GM19238 (cell line): ENCODE measurements around the gene SLITRK2.

Experiments used
- DNase-seq: peaks from one replicate; pipeline ENCODE4 v3.0.0; 2011; ENCODE audit warnings: low spot score; ENCODE audit not compliant: insufficient read length

Gene SLITRK2, protein sequence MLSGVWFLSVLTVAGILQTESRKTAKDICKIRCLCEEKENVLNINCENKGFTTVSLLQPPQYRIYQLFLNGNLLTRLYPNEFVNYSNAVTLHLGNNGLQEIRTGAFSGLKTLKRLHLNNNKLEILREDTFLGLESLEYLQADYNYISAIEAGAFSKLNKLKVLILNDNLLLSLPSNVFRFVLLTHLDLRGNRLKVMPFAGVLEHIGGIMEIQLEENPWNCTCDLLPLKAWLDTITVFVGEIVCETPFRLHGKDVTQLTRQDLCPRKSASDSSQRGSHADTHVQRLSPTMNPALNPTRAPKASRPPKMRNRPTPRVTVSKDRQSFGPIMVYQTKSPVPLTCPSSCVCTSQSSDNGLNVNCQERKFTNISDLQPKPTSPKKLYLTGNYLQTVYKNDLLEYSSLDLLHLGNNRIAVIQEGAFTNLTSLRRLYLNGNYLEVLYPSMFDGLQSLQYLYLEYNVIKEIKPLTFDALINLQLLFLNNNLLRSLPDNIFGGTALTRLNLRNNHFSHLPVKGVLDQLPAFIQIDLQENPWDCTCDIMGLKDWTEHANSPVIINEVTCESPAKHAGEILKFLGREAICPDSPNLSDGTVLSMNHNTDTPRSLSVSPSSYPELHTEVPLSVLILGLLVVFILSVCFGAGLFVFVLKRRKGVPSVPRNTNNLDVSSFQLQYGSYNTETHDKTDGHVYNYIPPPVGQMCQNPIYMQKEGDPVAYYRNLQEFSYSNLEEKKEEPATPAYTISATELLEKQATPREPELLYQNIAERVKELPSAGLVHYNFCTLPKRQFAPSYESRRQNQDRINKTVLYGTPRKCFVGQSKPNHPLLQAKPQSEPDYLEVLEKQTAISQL

DNA sequence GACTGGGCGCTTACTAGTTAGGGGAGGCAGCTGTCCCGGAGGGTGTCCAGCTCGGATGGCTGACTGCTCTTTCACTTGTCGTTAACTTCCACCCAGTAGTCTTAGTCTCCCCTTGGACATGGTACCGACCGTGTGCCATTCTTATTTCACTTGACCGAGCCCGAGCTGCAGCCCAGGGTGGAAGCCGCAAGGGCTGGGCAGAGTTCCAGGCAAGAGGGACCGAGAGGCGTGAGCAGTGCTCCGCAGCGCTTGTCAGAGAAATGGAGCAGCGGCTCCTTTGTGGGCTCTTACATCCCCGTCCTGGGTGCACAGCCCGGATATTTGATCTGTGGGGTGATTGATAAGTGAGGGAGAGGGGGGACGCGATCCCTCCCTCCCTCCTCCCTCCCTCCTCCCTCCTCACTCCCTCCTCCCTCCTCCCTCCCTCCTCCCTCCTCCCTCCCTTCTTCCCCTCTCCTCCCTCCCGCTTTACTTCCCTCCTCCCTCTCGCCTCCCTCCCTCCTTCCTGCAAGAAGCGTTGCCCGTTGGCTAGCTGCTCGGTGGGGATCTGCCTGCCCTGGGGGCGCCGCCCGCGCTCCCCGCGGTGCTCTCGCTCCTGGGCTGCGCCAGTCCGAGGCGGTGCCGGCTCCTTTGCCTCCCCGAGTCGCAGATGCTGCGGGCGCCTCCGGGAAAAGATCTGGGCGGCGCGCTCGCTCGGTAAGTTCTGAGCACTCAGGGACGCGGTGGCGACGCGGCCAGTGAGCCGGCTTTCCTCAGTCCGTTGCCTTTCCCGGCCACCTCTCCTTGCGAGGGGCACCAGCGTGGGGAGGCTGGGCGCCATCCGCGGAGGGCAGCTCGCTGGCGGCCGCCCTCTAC, at the start of gene SLITRK2:
TSS of gene SLITRK2 (plus strand) at position 499 of the 855 bp plus-strand sequence. CDS start 4,597 bp downstream, outside the sequence.
- DNase-seq = no peak

DNA sequence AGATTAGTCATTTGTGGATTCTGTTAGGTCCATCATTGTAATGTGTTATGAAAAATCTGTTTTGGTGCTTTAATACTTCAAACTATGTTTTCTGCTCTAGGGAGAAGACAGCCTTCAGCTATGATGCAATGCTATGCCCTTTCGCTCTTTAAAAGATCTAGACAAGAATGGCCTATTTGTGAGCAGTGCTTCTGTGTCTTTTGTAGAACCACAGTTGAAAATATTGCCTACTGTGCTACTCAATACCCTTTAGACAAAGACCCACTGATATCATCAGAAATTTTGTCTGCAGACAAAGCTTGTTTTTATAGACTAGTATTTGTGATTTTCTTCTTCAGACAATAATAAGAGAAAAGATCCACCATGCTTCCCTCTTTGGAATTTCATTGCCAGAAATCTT, 44.6 kb upstream of the SLITRK2 start:
- DNase-seq = no peak

DNA sequence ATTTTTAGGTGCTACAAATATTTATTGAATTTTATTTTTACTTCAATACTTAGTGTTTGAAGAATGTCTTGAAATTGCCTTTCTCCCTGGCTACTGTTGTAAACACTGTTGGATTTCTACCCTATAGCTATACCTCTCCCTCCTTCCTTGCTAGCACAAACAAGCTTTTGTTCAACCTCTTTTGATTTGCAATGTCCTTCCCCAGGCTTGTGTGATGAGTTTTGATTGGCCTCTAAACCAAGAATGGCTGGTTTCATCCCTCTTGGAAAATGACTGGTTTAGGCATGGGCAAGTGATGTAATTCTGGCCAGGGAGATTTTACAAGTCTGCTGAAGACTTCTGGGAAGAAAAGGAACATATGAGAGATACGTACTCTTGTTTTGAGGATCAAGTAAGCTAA, 25.3 kb upstream of the SLITRK2 start:
- no peak for DNase-seq

DNA sequence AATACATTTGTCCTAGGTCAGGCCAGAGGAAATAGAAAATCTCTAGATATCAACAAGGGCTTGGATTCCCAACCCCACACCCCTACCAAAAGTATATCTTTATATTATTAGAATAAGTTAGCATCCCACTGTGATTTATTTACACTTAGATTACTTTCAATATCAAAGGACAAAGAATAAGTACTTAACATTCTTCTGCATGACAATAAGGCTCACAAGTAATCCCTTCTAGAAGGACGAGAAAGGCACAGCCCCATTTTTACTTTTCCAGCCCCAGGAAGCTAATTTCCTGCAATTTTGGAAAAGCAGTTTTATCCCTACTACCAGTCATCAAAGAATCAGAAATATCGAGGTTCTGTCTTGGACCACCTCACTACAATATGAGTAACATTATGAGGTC, 14.1 kb upstream of the SLITRK2 start:
- DNase-seq = no peak

DNA sequence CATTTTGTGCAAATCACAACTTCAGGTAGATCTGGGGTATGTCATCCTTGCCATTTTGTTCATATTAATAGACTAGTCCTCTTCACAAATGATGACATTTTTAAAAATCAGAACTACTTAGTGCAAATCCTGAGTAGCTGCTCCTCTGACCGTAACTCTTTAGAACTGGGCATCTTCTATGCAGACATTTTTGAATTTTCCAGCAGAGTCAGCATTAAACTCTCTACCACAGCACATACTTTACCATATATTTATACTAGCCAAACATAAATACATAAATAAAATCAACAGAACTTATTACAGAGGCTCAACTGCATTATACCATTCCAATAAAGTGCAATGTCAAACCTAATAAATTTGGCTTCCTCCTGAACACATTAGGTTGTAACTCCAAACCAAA, 4.5 kb upstream of the SLITRK2 start:
- no peak for DNase-seq

DNA sequence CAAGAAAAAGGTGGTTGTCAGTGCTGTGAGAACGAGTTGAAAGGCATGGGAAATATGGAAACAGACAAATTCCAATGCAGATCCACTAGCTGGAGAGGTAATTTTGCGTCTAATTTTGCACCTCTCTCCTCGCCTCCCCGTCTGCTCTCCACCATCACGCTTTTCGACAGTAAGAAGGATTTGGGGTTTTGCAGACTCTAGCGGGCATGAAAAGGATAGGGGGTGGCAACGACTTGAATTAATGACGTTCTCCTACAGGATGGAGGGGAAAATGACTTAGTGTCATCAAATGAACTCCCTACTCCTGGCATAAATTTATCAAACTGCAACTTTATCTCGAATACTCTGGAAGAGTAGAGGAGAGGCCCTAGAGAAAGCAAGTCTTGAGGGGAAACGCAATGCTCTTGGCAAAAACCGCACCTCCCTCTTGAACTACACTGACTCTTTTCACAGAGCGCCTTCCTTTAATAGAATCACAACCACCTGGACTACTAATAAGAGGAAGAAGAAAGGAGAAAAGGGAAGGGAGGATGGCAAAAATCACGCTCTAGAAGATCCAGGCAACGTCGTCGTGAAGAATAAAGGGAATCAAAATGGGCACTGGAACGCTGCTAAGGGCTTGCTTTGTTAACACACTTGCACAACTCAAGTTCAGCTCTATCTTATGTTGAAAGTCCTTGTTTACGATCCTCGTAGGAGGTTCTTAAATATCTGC, 871 bp upstream of the SLITRK2 start:
- DNase-seq = no peak

DNA sequence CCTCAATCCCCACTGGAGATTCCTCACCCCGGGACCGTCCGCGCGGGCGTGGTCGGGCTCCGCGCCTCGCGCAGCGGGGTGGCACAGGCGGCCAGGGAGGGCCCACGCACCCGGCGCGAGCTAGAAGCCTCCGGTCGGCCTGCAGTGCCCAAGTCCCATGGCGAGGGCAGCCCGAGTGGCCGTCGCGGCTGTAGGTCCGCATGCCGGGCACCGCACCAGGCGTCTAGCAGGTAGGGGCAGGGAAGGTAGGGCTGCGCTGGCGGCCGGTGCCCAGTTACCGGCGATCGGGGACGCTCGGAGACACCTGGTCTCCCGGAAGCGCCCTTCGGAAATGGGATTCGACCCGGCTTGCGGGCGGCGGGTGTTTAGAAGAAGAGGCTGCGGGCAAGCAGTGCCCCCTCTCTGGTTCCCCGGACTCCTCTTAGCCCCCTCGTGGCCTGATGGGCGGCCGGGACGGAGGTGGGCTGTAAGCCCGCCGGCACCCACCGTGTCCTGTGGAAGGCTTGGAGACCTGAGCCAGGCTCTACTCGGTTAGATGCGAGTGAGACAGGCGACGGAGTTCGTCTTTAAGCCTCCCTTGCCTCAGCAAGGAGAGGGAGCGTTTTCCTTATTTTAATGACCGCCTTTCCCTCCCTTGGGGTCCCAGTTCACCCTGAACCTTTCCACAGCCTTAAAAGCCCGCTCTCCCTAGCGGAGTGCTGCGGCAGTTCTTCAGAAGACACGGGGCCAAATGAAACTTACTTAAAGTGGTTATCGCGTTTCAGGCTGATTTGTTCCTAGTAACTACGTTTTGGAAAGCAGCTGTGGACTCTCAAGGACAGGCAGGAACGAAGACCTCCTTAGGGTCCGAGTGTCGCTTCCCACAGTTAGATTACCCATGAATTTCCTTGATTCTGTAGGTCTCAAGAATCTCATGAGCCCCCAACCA, 821 bp downstream of the SLITRK2 start:
- no peak for DNase-seq

DNA sequence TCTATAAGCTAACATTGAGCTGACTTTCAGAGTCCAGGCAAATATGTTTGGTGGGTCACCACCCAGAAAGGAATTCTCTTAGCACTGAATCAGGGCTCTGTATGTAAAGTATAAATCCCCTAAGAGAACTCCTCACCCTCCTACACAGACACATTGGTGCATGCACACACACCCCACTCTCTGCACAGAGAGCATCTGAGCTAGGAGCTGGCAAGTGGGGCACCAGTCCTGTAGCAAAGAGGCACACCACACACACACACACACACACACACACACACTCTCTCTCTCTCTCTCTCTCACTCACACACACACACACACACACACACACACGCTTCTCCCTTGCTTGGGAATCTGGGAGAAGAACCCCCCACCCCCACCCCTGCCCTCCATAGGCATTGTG, 3.2 kb downstream of the SLITRK2 start:
- no peak for DNase-seq

DNA sequence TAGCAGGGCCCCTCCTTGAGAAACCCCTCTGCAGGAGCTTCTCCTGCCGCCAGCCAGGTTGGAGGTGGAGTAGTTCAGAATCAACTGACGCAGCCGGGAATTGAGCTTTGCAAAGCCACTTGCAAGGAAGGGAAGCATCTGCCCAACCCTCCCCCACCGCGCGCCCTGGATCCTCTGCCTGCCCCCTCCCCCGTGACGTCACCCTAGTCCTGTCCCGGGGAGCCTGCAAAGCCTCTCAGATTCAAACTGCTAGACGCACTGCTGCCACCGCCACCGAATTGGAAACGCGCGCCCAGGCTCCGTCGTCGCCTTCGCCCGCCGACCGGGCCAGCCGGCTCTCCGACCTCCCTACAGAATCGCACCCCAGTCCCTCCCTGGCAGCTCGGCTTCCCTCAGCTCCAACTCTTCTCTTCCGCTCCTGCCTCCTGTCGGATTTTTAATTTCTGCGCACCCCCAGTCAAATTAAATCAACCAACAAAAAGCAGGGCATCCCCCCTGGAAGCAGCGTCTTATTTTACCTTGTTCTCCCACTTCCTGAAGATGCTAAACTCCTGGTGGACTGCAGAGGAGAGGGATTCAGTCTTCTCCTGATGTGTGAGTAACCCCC, 3.8 kb downstream of the SLITRK2 start:
- no peak for DNase-seq

DNA sequence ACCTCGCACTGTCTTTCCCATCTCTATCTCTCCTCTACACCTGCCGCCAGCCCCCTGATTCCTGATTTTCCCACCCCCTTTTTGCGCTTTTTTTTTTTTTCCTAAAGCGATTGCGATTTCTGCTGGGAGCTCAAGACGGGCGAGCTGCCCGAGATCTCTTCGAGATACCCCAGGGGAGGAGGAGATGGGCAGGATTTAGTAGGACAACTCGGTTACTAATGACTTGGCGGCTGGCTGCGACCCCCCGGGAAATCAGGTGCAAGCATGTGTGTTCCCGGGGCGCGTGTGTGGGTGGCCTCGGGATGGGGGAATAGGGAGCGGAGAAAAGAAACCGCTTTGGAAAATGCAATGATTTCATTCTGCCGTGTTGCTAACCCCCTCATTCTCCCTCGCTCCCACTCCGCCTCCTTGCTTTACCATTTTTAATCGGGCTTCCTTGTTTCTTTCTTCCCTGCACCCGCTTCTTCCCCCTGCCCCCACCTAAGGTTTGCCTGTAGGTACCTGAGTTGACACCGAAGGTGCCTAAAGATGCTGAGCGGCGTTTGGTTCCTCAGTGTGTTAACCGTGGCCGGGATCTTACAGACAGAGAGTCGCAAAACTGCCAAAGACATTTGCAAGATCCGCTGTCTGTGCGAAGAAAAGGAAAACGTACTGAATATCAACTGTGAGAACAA, 4.4 kb downstream of the SLITRK2 start:
- DNase-seq = no peak

DNA sequence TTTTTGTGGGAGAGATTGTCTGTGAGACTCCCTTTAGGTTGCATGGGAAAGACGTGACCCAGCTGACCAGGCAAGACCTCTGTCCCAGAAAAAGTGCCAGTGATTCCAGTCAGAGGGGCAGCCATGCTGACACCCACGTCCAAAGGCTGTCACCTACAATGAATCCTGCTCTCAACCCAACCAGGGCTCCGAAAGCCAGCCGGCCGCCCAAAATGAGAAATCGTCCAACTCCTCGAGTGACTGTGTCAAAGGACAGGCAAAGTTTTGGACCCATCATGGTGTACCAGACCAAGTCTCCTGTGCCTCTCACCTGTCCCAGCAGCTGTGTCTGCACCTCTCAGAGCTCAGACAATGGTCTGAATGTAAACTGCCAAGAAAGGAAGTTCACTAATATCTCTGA, 5.5 kb downstream of the SLITRK2 start:
- no peak for DNase-seq

DNA sequence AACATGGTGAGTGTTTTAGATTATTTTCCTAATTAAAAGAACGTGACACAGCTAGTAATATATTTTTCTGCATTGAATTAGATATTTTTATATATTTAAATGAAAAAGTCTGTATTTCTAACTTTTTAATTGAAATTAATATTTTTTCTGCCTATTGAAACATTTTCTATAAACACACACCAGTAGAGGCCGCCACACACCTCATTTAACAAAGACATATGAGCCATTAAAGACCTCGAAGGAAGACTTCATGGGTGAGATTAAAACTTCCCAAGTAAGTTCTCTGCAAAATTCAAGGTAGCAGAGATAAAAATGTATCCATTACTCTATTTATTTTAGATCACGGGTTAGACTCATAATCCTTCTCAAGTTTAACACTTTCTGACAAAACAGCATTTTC, 8.3 kb downstream of the SLITRK2 start:
- no peak for DNase-seq

DNA sequence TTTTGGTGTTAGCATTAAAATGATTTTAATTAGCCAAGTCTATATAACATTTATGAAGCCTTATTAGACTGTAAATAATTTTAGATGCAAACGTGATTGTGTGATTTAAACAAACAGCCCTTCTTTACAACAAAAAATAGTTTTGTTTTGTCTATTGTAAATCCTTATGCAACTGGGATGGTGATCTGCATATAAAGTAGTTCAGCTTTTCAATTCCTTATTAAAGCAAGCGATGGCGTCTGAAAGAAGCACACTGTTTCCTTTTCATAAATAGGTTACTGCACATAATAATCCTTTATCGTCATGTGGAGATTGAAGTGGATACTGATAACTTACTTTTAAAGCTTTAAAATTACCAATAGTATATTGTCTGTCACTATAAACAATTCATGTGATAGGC, 8.8 kb downstream of the SLITRK2 start:
- DNase-seq = no peak

DNA sequence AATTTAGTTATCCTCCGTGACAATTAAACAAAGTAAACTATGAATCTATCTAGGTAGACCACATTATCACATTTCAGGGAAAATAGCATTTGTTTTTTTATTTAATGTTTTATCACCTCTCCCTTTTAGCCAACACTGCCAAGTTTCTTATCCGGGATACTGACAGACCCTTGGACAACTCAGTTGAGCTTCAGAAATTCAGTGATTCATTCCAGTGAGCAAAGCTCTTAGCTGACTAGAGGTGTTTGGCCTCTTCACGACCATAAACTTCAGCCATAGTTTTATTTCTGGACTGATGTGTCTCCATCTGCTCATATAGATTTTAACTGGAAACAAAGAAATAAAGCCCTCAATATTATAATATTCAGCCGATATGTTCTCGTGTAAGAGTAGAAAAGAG, 15.2 kb downstream of the SLITRK2 start:
- no peak for DNase-seq

DNA sequence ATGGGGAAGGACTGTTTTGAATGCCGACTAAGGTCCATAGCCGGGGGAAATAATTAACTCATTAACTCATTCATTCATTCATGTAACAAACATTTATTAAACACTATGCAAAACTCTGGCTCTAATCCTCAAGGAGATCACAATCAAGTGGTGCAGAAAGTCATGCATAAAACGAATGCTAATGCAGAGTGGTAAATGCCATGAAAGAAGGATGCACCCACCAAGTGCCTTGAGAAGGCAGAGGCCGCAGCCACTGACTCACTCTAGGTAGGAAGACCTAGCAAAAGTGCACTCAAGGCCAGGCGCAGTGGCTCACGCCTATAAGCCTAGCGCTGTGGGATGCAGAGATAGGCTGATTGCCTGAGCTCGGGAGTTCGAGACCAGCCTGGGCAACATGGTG, 22.9 kb downstream of the SLITRK2 start:
- DNase-seq = no peak

DNA sequence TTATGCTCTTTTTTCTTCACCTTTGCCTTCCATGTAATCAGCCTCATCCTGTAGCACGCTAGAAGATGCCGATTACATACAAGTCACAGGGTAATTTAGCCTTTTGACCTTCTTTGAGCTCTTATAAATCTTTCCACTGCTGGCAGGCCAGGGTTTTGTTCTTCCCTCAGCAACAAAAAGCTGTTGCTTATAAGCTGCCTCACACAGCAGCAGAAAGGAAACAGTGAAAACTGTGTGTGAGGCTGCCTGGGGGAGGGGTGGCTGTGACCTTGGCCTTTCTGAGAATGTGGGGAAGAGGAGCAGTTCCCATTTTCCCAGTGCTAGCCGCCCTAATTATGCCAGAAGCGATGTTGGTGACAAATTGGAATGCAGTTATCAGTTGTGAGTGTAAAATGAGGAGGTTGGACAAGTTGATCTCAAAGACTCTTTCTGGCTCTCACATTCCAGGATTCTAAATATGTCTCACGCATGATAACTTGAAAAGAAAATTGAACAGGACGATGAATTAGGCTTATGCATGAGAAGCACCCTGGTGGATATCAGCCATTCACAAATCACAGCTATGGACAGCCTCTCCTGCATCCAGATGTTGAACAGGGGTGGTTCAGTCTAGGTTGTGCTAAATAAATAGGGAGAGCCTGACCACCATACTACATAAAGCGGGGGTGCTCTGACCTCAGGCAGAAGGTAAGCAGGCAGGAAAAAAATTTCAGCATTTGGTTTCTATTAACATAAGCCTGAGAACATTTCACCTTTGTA, 25.7 kb downstream of the SLITRK2 start:
- no peak for DNase-seq

DNA sequence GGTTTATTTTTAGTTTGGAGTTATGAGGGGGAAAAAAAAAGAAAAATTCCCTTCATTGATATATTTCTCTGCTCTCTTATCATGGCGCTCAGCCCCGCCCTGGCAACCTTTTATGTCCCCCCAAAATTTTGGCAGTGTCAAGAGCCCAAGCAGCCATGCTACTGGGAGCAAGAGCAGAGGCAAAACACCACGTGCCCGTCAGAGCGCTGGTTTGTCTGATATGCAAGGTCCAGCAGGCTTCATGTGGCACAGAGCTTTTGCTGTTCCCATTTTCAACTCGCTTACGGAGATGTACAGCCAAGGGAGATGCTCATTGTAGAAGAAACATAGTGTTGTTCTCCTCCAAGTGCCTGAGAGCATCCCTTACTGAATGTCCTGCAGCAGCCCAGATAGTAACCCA, 27.3 kb downstream of the SLITRK2 start:
- no peak for DNase-seq

DNA sequence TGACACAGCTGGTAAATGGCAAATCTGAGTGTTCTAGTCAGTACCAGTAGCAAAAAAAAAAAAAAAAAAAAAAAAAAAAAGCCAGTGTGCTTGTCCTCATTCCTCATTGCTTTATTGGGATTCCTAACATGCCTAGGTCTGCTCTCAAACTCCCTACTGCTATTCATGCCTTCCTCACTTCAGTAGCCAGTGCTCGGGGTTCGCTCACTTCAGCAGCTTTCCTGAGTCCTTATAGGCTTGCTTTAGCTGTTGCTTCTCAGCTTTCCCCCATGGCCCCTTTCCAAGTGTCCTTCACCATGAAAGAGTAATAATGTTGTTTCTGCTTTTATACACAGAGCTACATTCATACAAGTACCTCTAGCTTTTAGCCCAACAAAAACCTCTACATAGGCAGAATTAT, 30.8 kb downstream of the SLITRK2 start:
- no peak for DNase-seq
